Esophagus muscularis mucosa (tissue), 4 donors: Measurements from ENCODE around the gene CAV3. TPM values are rescaled to one million over a fixed set of nuclear protein-coding genes. Genes with fewer than 3 reads are reported as not detected.
"Not testable (repeated sequence)": the region's sequence is repeated elsewhere in the genome, so short reads cannot be mapped to it uniquely, and the experiment has no call there.

Experiments used
- DNase-seq: peaks from one replicate; pipeline ENCODE4 v3.0.0-alpha.2; 2017; ENCODE audit errors: extremely low spot score
- H3K27ac ChIP-seq, 4 donors: fragments of 200-600 bp; sonication (generic); replicated peaks in 1 of 4; 1 replicate in 3 of 4; 2 replicates in 1 of 4; pipeline ENCODE4 v1.5.1; 2016 to 2019; ENCODE audit warnings: mild to moderate bottlenecking in 1 of 4
- H3K27me3 ChIP-seq, 4 donors: fragments of 200-600 bp; sonication (generic); one replicate each; pipeline versions ENCODE4 v1.5.1 to v1.6.0; 2016 to 2019
- H3K36me3 ChIP-seq, 4 donors: fragments of 200-600 bp; sonication (generic); one replicate each; pipeline ENCODE4 v1.5.1; 2016 to 2019
- H3K4me1 ChIP-seq, 4 donors: fragments of 200-600 bp; sonication (generic); one replicate each; pipeline ENCODE4 v1.5.1; 2016 to 2019
- H3K4me3 ChIP-seq, 4 donors: fragments of 200-600 bp; sonication (generic); 1 replicate in 2 of 4; 2 replicates in 2 of 4; pipeline ENCODE4 v1.5.1; 2016 to 2019; ENCODE audit warnings: mild to moderate bottlenecking in 4 of 4, moderate library complexity in 1 of 4
- H3K9me3 ChIP-seq, 4 donors: fragments of 200-600 bp; sonication (generic); 1 replicate in 3 of 4; 2 replicates in 1 of 4; pipeline ENCODE4 v1.5.1; 2016 to 2019
- CTCF ChIP-seq, 3 experiments: fragments of 200-600 bp in 2 of 3; fragments of 450-650 bp in 1 of 3; sonication (generic) in 2 of 3; IDR thresholded peaks; one replicate each; pipeline ENCODE4 v1.5.1; 2017 to 2019; ENCODE audit warnings: antibody characterized with exemption in 3 of 3, mild to moderate bottlenecking in 2 of 3, moderate library complexity in 1 of 3
- EP300 ChIP-seq: sonication (generic); formaldehyde crosslinking; IDR thresholded peaks from one replicate; pipeline ENCODE4 v1.6.1; 2017; ENCODE audit warnings: antibody characterized with exemption
- POLR2A ChIP-seq: fragments of 450-650 bp; IDR thresholded peaks from one replicate; pipeline ENCODE4 v1.6.1; 2017; ENCODE audit warnings: antibody characterized with exemption, moderate library complexity, mild to moderate bottlenecking, low read depth
- POLR2AphosphoS5 ChIP-seq, 2 donors: sonication (generic); formaldehyde crosslinking; IDR thresholded peaks; one replicate each; pipeline ENCODE4 v1.6.1; 2017; ENCODE audit warnings: antibody characterized with exemption in 2 of 2
- WGBS: methylation state at CpG from one replicate; pipeline ENCODE4 v1.1.5; 2018; 5-methylcytosine and 5-hydroxymethylcytosine counted together
- intact Hi-C: fragments of 100-400 bp; cut with DNase I; formaldehyde crosslinking; loops from one replicate; pipeline ENCODE4 v1.15.1; 2023
- total RNA-seq, 4 donors: library from RNA; depleted of rRNA; stranded (reverse); fragments of >200 nt; gene quantifications; one replicate each; pipeline versions ENCODE4 v1.1.0 to v1.2.1, GENCODE V29; 2016

The CAV3 gene
- total RNA-seq, 4 donors from 2014 or later = not detected

- Histone ChIP-seq H3K4me1 (no peaks in the 10 kb centered on the region), H3K9me3 (no peaks in the 10 kb centered on the region), H3K27ac (no peak overlapping the region), H3K27me3 (peaks cover 0 to 3% (median 0%) of the 10 kb centered on the region in 4 donors), H3K36me3 (no peaks in the 10 kb centered on the region), H3K4me3 (no peak overlapping the region)
- DNase-seq = no peak
- intact Hi-C loops = no loop called here
- 75% methylated on average over 8 of the region's 8 CpGs for WGBS
- no peak for TF ChIP-seq EP300
- TF ChIP-seq POLR2A = no peak
- TF ChIP-seq CTCF (IDR thresholded peaks at IDR 0.05) = no peak
- TF ChIP-seq POLR2AphosphoS5 (IDR thresholded peaks at IDR 0.05) = no peak
These were observed 23.6 kb upstream of the CAV3 start for GRCh38 chr3:8709801-8710507.

- no peak for DNase-seq
- Histone ChIP-seq H3K36me3 (no peaks in the 10 kb centered on the region), H3K27me3 (peaks cover 0 to 7% (median 0%) of the 10 kb centered on the region in 4 donors), H3K4me1 (no peaks in the 10 kb centered on the region), H3K27ac (no peak overlapping the region), H3K9me3 (no peaks in the 10 kb centered on the region), H3K4me3 (no peak overlapping the region)
- intact Hi-C loops = no loop called here
- no peak for TF ChIP-seq POLR2A
- no peak for TF ChIP-seq CTCF (IDR thresholded peaks at IDR 0.05)
- TF ChIP-seq EP300 = no peak
- no peak for TF ChIP-seq POLR2AphosphoS5 (IDR thresholded peaks at IDR 0.05)
- WGBS = 72% methylated on average over 9 of the region's 9 CpGs
These were observed 21.3 kb upstream of the CAV3 start for GRCh38 chr3:8712045-8712907.

GRCh38 chr3:8712908-8713255 is 20.7 kb upstream of the CAV3 start:
- TF ChIP-seq CTCF (IDR thresholded peaks at IDR 0.05) (no peak), POLR2A (no peak), POLR2AphosphoS5 (IDR thresholded peaks at IDR 0.05) (no peak), EP300 (no peak)
- intact Hi-C loops = no loop called here
- DNase-seq = no peak
- peaks cover 0 to 7% (median 0%) of the 10 kb centered on the region in 4 donors for H3K27me3 ChIP-seq
- 87% methylated on average over 2 of the region's 2 CpGs for WGBS
- no peak overlapping the region for H3K4me3 ChIP-seq
- no peaks in the 10 kb centered on the region for H3K36me3 ChIP-seq
- H3K27ac ChIP-seq = no peak overlapping the region
- no peaks in the 10 kb centered on the region for H3K9me3 ChIP-seq
- no peaks in the 10 kb centered on the region for H3K4me1 ChIP-seq

- Histone ChIP-seq H3K4me1 (no peaks in the 10 kb centered on the region), H3K4me3 (no peak overlapping the region), H3K27ac (no peak overlapping the region), H3K27me3 (peaks cover 0 to 7% (median 0%) of the 10 kb centered on the region in 4 donors), H3K36me3 (no peaks in the 10 kb centered on the region), H3K9me3 (no peaks in the 10 kb centered on the region)
- WGBS = 73% methylated on average over 13 of the region's 14 CpGs
- intact Hi-C loops = no loop called here
- DNase-seq = no peak
- TF ChIP-seq CTCF (IDR thresholded peaks at IDR 0.05) (no peak), POLR2AphosphoS5 (IDR thresholded peaks at IDR 0.05) (no peak), EP300 (no peak), POLR2A (no peak)
These were observed 19.5 kb upstream of the CAV3 start for GRCh38 chr3:8713901-8714759.

- H3K27ac ChIP-seq, H3K36me3 ChIP-seq, intact Hi-C loops, DNase-seq, H3K9me3 ChIP-seq, H3K4me3 ChIP-seq, H3K27me3 ChIP-seq, H3K4me1 ChIP-seq: not testable (repeated sequence)
- 91% methylated on average over 12 of the region's 12 CpGs for WGBS
These were observed 17.8 kb upstream of the CAV3 start for GRCh38 chr3:8715757-8716156.
